ENCODE results near the gene KCNQ1.

Gene KCNQ1

GRCh38 chr11:2416765-2417164, 28.0 kb upstream of the KCNQ1 start:
- H4K20me1 ChIP-seq: no peaks in the 10 kb centered on the region
- peak overlapping the region; percentile 19; the same call in 1 of the 2 replicates for H3K4me2 ChIP-seq
- H3K27ac ChIP-seq: no peak overlapping the region
- H3K36me3 ChIP-seq: no peaks in the 10 kb centered on the region
- no peaks in the 10 kb centered on the region for H3K9me3 ChIP-seq
- H3K27me3 ChIP-seq: no peaks in the 10 kb centered on the region
- no peak overlapping the region for H3K4me3 ChIP-seq
- no peak for TF ChIP-seq Cebpa-rat (IDR thresholded peaks at IDR 0.05)
- H3K9ac ChIP-seq: no peak overlapping the region
- H3K4me1 ChIP-seq: peaks cover 52% of the 10 kb centered on the region

DNA sequence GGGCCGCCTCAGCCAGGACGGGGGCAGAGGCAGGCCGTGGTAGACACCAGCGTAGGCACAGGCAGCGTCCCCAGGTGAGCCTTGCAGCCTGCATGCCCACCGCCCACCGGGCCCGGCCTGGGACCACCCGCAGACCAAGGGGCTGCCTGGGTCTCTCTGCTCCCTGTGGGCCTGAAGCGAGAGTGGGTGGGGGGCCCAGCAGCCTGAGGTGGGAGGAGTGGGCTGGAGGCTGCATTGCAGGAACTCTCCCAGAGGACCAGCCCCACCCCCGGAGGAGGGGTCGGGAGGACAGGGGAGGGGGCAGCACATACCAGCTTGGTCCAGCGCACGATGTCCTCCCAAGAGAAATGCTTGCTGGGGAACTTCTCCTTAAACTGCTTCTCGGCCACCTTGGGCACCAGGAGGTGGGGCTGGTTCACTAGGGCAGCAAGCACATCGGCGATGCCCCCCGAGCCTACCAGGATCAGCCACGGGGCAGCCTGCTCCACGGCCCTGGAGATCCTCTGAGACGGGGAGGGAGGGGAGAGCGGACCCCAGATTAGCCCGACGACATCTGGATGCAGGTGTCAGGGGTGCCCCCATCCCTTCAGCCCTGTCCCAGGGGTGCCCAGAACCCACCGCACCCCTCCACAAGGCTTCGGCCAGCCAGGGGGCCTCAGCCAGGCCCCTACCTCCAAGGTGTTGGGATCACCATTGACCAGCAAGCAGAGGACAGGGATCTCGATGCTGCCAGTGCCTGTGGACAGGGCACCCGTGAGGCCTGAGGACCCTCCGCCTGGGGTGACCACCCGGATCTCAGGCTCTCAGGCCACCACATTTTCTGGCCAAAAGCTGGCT, 26.7 kb upstream of the KCNQ1 start:
- no peak for TF ChIP-seq Cebpa-rat (IDR thresholded peaks at IDR 0.05)
- Histone ChIP-seq H3K4me3 (no peak overlapping the region), H3K36me3 (no peaks in the 10 kb centered on the region), H3K4me2 (peak overlapping the region; percentile 50; the same call in 1 of the 2 replicates), H4K20me1 (no peaks in the 10 kb centered on the region), H3K27me3 (no peaks in the 10 kb centered on the region), H3K9me3 (no peaks in the 10 kb centered on the region), H3K4me1 (peaks cover 49% of the 10 kb centered on the region), H3K9ac (no peak overlapping the region), H3K27ac (no peak overlapping the region)

DNA sequence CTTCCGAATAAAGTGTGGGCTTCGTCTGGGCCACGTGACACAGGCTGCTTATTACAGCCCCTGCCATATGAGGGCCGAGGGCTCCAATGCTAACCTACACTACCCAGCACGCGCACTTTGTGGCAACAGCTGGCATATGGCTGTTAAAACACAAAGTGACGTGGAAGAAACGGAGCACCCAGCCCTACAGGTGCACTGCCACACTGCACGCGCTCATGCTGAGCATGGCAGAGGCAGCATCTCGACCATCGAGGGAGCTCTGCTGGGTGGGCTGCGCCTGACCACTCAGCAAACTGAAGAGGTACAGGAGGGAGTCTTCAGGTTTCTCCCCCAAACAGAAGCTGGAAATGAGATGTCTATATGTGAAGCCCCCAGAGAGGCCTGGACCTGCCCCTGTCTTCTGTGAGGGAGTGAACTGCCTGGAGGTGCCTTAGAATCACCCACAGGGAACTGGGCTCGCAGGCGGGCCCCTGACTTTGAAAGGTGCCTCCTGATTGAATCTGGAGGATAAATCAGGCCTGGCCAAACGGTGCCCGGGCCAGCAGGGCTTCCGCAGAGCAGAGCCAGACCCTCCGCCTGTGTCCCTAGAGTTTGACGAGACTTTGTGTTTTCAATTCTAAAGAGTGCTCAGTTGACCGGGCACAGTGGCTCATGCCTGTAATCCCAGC, 26.0 kb upstream of the KCNQ1 start:
- Histone ChIP-seq H3K36me3 (no peaks in the 10 kb centered on the region), H4K20me1 (no peaks in the 10 kb centered on the region), H3K9me3 (no peaks in the 10 kb centered on the region), H3K4me2 (peak overlapping the region; percentile 50; the same call in 1 of the 2 replicates), H3K4me1 (peaks cover 50% of the 10 kb centered on the region), H3K27ac (no peak overlapping the region), H3K27me3 (0 out of 2 replicates have a peak, but pooled peaks cover 3% of the 10 kb centered on the region), H3K4me3 (no peak overlapping the region), H3K9ac (no peak overlapping the region)
- no peak for TF ChIP-seq Cebpa-rat (IDR thresholded peaks at IDR 0.05)

GRCh38 chr11:2419638-2420501, 24.9 kb upstream of the KCNQ1 start:
- Histone ChIP-seq H3K4me3 (no peak overlapping the region), H3K36me3 (no peaks in the 10 kb centered on the region), H3K27ac (no peak overlapping the region), H3K4me2 (peak overlapping the region; percentile 29; the same call in 1 of the 2 replicates), H3K9me3 (no peaks in the 10 kb centered on the region), H3K27me3 (0 out of 2 replicates have a peak, but pooled peaks cover 3% of the 10 kb centered on the region), H3K9ac (no peak overlapping the region; the same call in 1 of the 2 replicates), H3K4me1 (peaks cover 55% of the 10 kb centered on the region), H4K20me1 (no peaks in the 10 kb centered on the region)
- no peak for TF ChIP-seq Cebpa-rat (IDR thresholded peaks at IDR 0.05)

DNA sequence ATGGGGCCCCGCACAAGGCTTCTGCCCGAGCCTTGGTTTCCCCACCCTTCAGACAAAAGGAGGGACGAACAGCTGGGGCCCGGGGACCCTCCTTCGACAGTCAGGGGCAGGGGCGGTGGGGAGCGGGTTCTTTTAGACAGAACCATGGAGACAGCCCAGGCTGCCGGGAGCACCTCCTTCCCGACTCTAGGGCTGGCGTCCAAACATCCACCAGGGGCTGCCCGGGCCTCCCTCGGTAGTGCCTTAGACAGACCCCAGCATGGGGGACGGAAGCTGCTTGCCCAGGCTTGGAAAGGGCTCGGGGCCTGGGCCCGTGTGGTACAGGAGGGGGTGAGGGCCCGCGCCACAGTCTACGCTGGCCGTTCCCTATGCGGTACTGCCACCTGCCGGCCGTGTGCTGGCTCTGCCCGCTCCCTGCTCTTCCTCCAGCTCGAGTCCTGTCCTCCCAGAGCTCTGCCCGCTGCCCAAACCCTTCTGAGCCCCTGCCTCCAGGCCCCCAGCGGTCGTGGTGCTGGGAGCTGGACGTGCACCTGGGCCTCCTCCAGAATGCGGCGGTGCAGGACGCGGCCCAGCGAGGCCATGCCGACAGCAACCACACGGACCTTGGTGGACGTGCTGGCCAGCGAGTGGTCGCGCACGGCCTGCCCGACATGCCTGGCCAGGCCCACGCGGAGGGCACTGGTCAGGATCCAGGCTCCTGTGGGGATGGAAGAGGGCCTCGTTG, 24.1 kb upstream of the KCNQ1 start:
- Histone ChIP-seq H3K4me1 (peaks cover 57% of the 10 kb centered on the region), H3K4me2 (peak overlapping the region; percentile 29; the same call in 1 of the 2 replicates), H3K27me3 (0 out of 2 replicates have a peak, but pooled peaks cover 3% of the 10 kb centered on the region), H3K36me3 (no peaks in the 10 kb centered on the region), H4K20me1 (no peaks in the 10 kb centered on the region), H3K4me3 (no peak overlapping the region), H3K9me3 (no peaks in the 10 kb centered on the region), H3K27ac (no peak overlapping the region), H3K9ac (no peak overlapping the region; the same call in 1 of the 2 replicates)
- TF ChIP-seq Cebpa-rat (IDR thresholded peaks at IDR 0.05): no peak

GRCh38 chr11:2421226-2421994, 23.4 kb upstream of the KCNQ1 start:
- no peak overlapping the region for H3K27ac ChIP-seq
- H3K4me2 ChIP-seq: no peak overlapping the region

DNA sequence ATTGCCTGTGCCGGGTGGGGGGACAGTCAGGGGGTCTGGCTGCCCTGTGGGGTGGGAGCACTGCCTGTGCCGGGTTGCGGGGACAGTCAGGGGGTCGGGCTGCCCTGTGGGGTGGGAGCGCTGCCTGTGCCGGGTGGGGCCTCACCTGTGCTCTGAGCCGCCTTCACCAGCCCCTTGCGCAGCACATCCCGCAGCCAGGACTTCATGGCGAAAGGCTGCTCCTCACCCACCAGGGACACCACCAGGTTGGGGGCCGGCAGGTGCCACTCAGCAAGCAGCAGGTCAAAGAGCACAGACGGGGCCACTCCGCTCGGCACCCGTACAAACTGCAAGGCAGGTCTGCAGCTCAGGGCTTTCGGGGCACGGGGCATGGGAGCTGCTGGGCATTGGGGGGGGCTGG, 22.8 kb upstream of the KCNQ1 start:
- Histone ChIP-seq H3K9me3 (no peaks in the 10 kb centered on the region), H3K4me3 (no peak overlapping the region), H3K27me3 (0 out of 2 replicates have a peak, but pooled peaks cover 3% of the 10 kb centered on the region), H3K9ac (no peak overlapping the region), H3K4me1 (peaks cover 45% of the 10 kb centered on the region), H4K20me1 (no peaks in the 10 kb centered on the region), H3K27ac (no peak overlapping the region), H3K36me3 (no peaks in the 10 kb centered on the region), H3K4me2 (no peak overlapping the region)
- no peak for TF ChIP-seq Cebpa-rat (IDR thresholded peaks at IDR 0.05)

More at GRCh38 chr11:2421226-2421994, 23.4 kb upstream of the KCNQ1 start:
- H3K27me3 ChIP-seq: 0 out of 2 replicates have a peak, but pooled peaks cover 3% of the 10 kb centered on the region
- no peaks in the 10 kb centered on the region for H4K20me1 ChIP-seq
- no peaks in the 10 kb centered on the region for H3K9me3 ChIP-seq
- no peak for TF ChIP-seq Cebpa-rat (IDR thresholded peaks at IDR 0.05)
- H3K4me3 ChIP-seq: no peak overlapping the region
- H3K4me1 ChIP-seq: peaks cover 51% of the 10 kb centered on the region
- H3K9ac ChIP-seq: no peak overlapping the region
- H3K36me3 ChIP-seq: no peaks in the 10 kb centered on the region

GRCh38 chr11:2422461-2423156, 22.2 kb upstream of the KCNQ1 start:
- H3K9me3 ChIP-seq: no peaks in the 10 kb centered on the region
- H4K20me1 ChIP-seq: no peaks in the 10 kb centered on the region
- H3K9ac ChIP-seq: no peak overlapping the region
- H3K4me2 ChIP-seq: peak overlapping the region; percentile 34; the same call in 1 of the 2 replicates
- 0 out of 2 replicates have a peak, but pooled peaks cover 3% of the 10 kb centered on the region for H3K27me3 ChIP-seq
- H3K36me3 ChIP-seq: no peaks in the 10 kb centered on the region
- H3K4me3 ChIP-seq: no peak overlapping the region
- TF ChIP-seq Cebpa-rat (IDR thresholded peaks at IDR 0.05): no peak
- peaks cover 40% of the 10 kb centered on the region for H3K4me1 ChIP-seq
- no peak overlapping the region for H3K27ac ChIP-seq

Measured in BLaER1 (cell line).